Dermis microvascular lymphatic vessel endothelial cell (primary cell): Measurements from ENCODE around the gene TSSC4. TPM values are rescaled to one million over a fixed set of nuclear protein-coding genes. Genes with fewer than 3 reads are reported as not detected.

ENCODE experiments used
- DNase-seq, 2 donors: peaks; one replicate each; pipeline versions ENCODE4 v3.0.0 to v3.0.0-alpha.2; 2010; ENCODE audit warnings: low read depth in 2 of 2
- total RNA-seq: library from RNA; depleted of rRNA; stranded (reverse); fragments of >200 nt; gene quantifications from 2 replicates; pipeline ENCODE4 v1.2.1, GENCODE V29; 2014

The TSSC4 gene
- total RNA-seq, 1 donor from 2014 or later: 43.5 TPM

GRCh38 chr11:2369320-2369719, 31.2 kb upstream of the TSSC4 start:
- DNase-seq: no peak

- DNase-seq: no peak
These were observed 30.7 kb upstream of the TSSC4 start for GRCh38 chr11:2369896-2370295.

- no peak for DNase-seq
These were observed 25.9 kb upstream of the TSSC4 start for GRCh38 chr11:2374456-2375201.

- no peak for DNase-seq
These were observed 25.2 kb upstream of the TSSC4 start for GRCh38 chr11:2375341-2375853.

- no peak for DNase-seq
These were observed 24.5 kb upstream of the TSSC4 start for GRCh38 chr11:2375964-2376551.

GRCh38 chr11:2376751-2377451, 23.6 kb upstream of the TSSC4 start, which contains the start of gene CD81:
TSS of gene CD81 (plus strand) at chr11:2377310. CDS start at chr11:2377550, 240 bp downstream.
- peak in 1 of 2 donors; percentile 59 for DNase-seq

- DNase-seq: peak in 1 of 2 donors; percentile 74
These were observed 22.8 kb upstream of the TSSC4 start for GRCh38 chr11:2377511-2378443.

- peak in 1 of 2 donors; percentile 40 for DNase-seq
These were observed 21.9 kb upstream of the TSSC4 start for GRCh38 chr11:2378527-2379210.

- no peak for DNase-seq
These were observed 20.9 kb upstream of the TSSC4 start for GRCh38 chr11:2379466-2380174.

- no peak for DNase-seq
These were observed 20.2 kb upstream of the TSSC4 start for GRCh38 chr11:2380396-2380795.

GRCh38 chr11:2380807-2381350, 19.7 kb upstream of the TSSC4 start:
- peak; percentile 83 to 90 for DNase-seq

- no peak for DNase-seq
These were observed 18.9 kb upstream of the TSSC4 start for GRCh38 chr11:2381494-2382128.

GRCh38 chr11:2382129-2382517, 18.4 kb upstream of the TSSC4 start:
- no peak for DNase-seq

- DNase-seq: peak; percentile 40 to 81
These were observed 17.4 kb upstream of the TSSC4 start for GRCh38 chr11:2382936-2383851.

- DNase-seq: no peak
These were observed 16.4 kb upstream of the TSSC4 start for GRCh38 chr11:2383852-2384804.

- no peak for DNase-seq
These were observed 15.1 kb upstream of the TSSC4 start for GRCh38 chr11:2385156-2386151.
